Left renal pelvis (tissue), 4 donors: Measurements from ENCODE around the gene AMBRA1. TPM values are rescaled to one million over a fixed set of nuclear protein-coding genes. Genes with fewer than 3 reads are reported as not detected.

ENCODE experiments used
- DNase-seq, 4 donors: peaks; one replicate each; pipeline ENCODE4 v3.0.0-alpha.2; 2013; ENCODE audit warnings: low read depth in 4 of 4, low spot score in 3 of 4
- polyA plus RNA-seq, 4 donors: library from polyadenylated mRNA; unstranded; fragments of 120-200 nt; gene quantifications; one replicate each; pipeline ENCODE4 v1.2.1, GENCODE V29; 2013; ENCODE audit not compliant: insufficient read length in 4 of 4

The AMBRA1 gene
- polyA plus RNA-seq, 4 donors, result 18.8 to 25.8 (median 24.7) TPM

GRCh38 chr11:46386005-46386578, 207.7 kb downstream of the AMBRA1 start:
- DNase-seq, result no peak

DNA sequence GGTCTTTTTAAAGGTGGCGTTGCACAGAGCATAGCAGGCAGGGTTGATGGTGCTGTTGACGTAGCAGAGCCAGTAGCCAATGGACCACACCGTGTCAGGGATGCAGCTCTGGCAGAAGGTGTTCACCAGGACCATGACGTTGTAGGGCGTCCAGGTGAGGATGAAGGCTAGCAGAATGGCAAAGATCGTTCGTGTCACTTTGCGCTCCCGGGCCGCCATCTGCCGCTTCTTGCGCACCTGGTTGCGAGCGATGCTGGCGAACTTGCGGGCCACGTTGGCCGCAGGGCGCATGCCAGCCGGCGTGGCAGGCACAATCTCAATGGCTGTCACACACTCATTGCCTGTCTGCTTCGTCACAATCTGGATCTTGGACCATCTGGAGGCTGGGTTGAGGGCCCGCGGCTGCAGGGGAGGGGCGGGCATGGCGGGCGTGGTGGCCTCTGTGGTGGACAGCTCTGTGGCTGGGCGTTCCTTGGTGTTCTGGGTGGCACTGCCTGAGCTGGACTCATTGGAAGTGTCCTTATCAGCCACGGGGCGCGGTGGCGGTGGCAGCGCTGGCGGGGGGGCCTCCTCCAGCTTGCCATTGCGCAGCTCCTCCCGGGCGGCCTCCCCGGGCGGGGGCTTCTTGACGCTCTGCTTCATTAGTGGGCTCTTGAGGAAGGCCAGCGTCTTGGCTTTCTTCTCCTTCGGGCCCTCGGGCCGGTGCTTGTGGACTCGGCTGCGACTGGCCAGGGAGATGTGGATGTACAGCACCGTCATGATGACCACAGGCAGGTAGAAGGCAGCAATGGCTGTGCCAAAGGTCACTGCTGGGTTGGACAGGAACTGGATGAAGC, 208.4 kb downstream of the AMBRA1 start:
- no peak for DNase-seq

DNA sequence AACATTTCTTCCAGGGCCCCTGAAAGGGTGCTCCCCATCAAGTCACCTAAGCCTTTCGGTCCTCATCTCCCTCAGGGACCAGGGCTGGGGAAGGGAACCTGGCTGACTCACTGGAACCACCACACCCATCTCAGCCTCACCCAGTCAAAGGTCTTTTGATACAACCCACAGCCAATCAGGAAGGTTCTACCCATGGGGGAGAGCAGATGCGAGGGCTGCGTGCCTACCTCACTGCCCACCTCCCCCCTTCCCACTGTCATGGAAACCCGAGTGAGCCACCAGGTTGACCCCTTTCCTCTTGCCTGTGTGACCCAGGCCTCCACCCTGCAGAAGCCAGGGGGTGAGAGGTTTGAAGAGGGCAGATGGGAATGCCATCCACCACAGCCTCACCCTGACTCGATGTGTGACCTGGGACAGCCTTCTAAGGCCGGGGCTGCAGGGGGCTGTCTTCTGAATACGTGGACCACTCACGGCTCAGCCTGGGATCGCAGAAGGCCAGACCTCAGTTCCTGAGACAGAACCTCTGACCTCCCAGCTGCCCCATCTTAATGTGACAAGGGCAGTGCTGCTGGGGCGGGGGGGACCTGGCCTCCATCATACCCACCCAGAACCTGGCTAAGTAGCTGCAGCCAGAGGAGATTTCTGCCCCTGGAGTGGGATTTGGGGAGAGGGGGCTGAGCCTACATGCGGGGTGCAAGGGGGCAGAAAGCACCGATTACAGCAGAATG, 209.7 kb downstream of the AMBRA1 start:
- DNase-seq, result no peak

DNA sequence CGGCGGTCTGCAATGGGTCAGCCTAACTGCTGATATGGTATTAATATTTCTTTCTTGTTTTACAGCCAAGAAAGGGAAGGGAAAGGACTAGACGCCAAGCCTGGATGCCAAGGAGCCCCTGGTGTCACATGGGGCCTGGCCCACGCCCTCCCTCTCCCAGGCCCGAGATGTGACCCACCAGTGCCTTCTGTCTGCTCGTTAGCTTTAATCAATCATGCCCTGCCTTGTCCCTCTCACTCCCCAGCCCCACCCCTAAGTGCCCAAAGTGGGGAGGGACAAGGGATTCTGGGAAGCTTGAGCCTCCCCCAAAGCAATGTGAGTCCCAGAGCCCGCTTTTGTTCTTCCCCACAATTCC, 210.4 kb downstream of the AMBRA1 start:
- no peak for DNase-seq

- no peak for DNase-seq
Measured at GRCh38 chr11:46382646-46383403, 211.0 kb downstream of the AMBRA1 start.

GRCh38 chr11:46381819-46382645, 211.8 kb downstream of the AMBRA1 start:
- no peak for DNase-seq

GRCh38 chr11:46381048-46381818, 212.6 kb downstream of the AMBRA1 start, which contains the start of gene MDK:
Gene MDK (plus strand): TSS chr11:46381669. CDS start chr11:46382058, 389 bp downstream.
- no peak for DNase-seq

GRCh38 chr11:46380340-46381047, 213.3 kb downstream of the AMBRA1 start:
- no peak for DNase-seq

GRCh38 chr11:46379482-46380293, 214.1 kb downstream of the AMBRA1 start:
- peak in 1 of 4 donors; percentile 78 for DNase-seq

DNA sequence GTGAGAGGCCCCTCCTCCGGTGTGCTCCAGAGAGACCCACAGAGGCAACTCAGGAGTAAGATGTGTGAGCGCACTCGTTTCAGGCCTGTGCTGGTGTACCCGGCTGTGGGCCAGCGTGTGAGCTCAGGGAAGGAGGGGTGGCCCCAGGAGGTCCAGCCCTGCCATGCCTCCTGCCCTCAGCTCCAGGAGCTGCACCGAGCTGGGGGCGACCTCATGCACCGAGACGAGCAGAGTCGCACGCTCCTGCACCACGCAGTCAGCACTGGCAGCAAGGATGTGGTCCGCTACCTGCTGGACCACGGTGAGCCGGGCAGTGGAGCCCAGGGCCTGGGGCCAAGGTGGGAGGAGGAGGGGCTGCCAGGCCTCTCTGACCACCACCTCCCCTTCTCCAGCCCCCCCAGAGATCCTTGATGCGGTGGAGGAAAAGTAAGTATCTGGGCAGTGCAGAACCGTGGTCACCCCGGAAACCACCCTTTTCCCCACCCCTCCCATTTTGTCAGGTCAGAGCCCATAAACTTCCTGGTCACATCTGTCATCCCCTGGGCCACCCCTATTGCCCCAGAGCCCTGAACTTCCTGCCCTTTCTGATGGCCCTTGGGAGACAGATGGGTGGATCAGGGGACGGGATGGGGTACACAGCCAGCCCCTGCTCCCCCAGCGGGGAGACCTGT, 214.9 kb downstream of the AMBRA1 start:
- DNase-seq, result no peak

- no peak for DNase-seq
Measured at GRCh38 chr11:46378296-46378695, 215.5 kb downstream of the AMBRA1 start.

- no peak for DNase-seq
Measured at GRCh38 chr11:46377831-46378230, 216.0 kb downstream of the AMBRA1 start.

- DNase-seq, result no peak
Measured at GRCh38 chr11:46377290-46377689, 216.5 kb downstream of the AMBRA1 start.

- no peak for DNase-seq
Measured at GRCh38 chr11:46376258-46377050, 217.4 kb downstream of the AMBRA1 start.

DNA sequence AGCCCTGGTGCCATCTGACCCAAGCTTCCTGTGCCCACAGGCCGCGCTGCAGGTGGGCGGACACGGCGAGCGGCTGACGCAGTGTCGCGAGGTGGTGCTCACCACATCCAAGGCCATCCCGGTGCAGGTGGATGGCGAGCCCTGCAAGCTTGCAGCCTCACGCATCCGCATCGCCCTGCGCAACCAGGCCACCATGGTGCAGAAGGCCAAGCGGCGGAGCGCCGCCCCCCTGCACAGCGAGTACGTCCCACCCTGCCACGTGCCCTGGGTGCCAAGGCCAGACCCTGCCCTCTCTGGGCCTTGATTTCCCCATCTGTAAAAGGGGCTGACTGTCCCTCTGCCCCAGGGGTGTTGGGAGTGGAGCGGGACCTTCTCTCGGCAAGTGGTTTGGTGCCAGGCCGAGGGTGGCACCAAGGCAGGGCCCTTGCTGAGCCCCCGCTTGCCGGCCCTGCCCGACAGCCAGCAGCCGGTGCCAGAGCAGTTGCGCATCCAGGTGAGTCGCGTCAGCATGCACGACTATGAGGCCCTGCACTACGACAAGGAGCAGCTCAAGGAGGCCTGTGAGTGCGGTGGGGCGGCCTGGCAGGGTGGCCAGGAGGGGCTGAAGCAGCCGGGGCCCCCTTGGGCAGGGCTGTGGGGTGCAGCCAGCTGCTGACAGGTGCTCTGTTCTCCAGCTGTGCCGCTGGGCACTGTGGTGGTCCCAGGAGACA, 218.3 kb downstream of the AMBRA1 start:
- no peak for DNase-seq

DNA sequence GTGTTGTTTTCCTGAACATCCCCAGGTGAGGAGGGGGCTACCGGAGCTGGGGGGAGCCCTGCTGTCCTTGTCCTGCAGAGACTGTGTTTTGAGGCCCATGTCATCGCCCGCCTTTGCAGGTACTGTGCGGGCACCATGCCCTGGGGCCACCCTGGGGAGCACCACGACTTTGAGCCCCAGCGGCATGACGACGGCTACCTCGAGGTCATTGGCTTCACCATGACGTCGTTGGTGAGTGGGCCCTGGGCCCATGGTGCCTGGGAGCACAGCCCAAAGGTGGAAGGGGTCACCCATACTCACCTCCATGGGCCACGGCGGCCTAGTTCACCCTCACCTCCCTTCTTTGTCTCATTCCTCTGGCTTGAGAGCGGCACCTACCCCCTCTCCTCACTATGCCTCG, 219.0 kb downstream of the AMBRA1 start:
- no peak for DNase-seq
